ENCODE results near the gene NDUFAF4. TPM values are rescaled to one million over a fixed set of nuclear protein-coding genes. Genes with fewer than 3 reads are reported as not detected.

Gene NDUFAF4
- total and polyA plus RNA-seq, 2 of the 8 experiments (the other 6 are each of a cell fraction or from before 2014, with no cell fraction given): 21.9 to 84.4 TPM

Small RNA genes within 50 kb of the gene (small RNA-seq; reads per million reads assigned to genes)
- not detected for gene RN7SL509P (ENCODE audit: insufficient read depth)

Other genes with a start within 250 kb of the NDUFAF4 start
- 11.3 and 11.6 TPM in 2 replicates for gene GPR63, start 60.4 kb downstream of the NDUFAF4 start, total RNA-seq (2021; fragmentation: NEBNext Ultra II Directional; extraction: Animal tissue kit (Norgen Biotek cat#: 25700))
- 5.5 and 6.1 TPM in 2 replicates for gene GPR63, start 60.4 kb downstream of the NDUFAF4 start, polyA plus RNA-seq (2011; rRNA removed)
- gene KLHL32, start 26.8 kb upstream of the NDUFAF4 start, total RNA-seq (2021; fragmentation: NEBNext Ultra II Directional; extraction: Animal tissue kit (Norgen Biotek cat#: 25700)): 0.27 and 0.43 TPM in 2 replicates
- 0.19 and 0.50 TPM in 2 replicates for gene KLHL32, start 26.8 kb upstream of the NDUFAF4 start, polyA plus RNA-seq (2011; rRNA removed)

Measured in H1 (cell line).